Measurements from ENCODE around the gene MBD3L5.
"Not testable (repeated sequence)": the region's sequence is repeated elsewhere in the genome, so short reads cannot be mapped to it uniquely, and the experiment has no call there.

MBD3L5 gene

GRCh38 chr19:7054635-7055368 is 24.4 kb downstream of the MBD3L5 start:
- not testable (repeated sequence) for DNase-seq

- not testable (repeated sequence) for DNase-seq
Observed at GRCh38 chr19:7055679-7056078, 25.3 kb downstream of the MBD3L5 start.

GRCh38 chr19:7056371-7056770 is 26.0 kb downstream of the MBD3L5 start:
- not testable (repeated sequence) for DNase-seq

GRCh38 chr19:7058576-7058975 is 28.2 kb downstream of the MBD3L5 start, which contains the start of gene MBD3L3:
MBD3L3 (minus strand) TSS chr19:7058676; CDS start chr19:7058605, 71 bp downstream.
- DNase-seq, result not testable (repeated sequence)

- not testable (repeated sequence) for DNase-seq
Observed at GRCh38 chr19:7059977-7060376, 29.6 kb downstream of the MBD3L5 start.

- DNase-seq, result no peak
Observed at GRCh38 chr19:7063339-7063738, 33.0 kb downstream of the MBD3L5 start.

- DNase-seq, result no peak
Observed at GRCh38 chr19:7063764-7064418, 33.5 kb downstream of the MBD3L5 start.

GRCh38 chr19:7067122-7067521 is 36.7 kb downstream of the MBD3L5 start:
- DNase-seq, result not testable (repeated sequence)

- DNase-seq, result no peak
Observed at GRCh38 chr19:7067716-7068115, 37.3 kb downstream of the MBD3L5 start.

GRCh38 chr19:7068599-7068998 is 38.2 kb downstream of the MBD3L5 start:
- no peak for DNase-seq

- peak; percentile 99 for DNase-seq
Observed at GRCh38 chr19:7069042-7069903, 38.9 kb downstream of the MBD3L5 start, which contains the start of gene ZNF557. ZNF557 (plus strand) TSS chr19:7069703; CDS start chr19:7075075, 5,372 bp downstream.

GRCh38 chr19:7069904-7070226 is 39.5 kb downstream of the MBD3L5 start:
- no peak for DNase-seq

- no peak for DNase-seq
Observed at GRCh38 chr19:7072541-7072940, 42.2 kb downstream of the MBD3L5 start.

- no peak for DNase-seq
Observed at GRCh38 chr19:7074705-7075282, 44.4 kb downstream of the MBD3L5 start.

- DNase-seq, result no peak
Observed at GRCh38 chr19:7076151-7076550, 45.8 kb downstream of the MBD3L5 start.

GRCh38 chr19:7078008-7078407 is 47.6 kb downstream of the MBD3L5 start:
- no peak for DNase-seq
